IPS DF 4.7 (cell line): ENCODE results near the gene FAM186B.
"Not testable (repeated sequence)": the region's sequence is repeated elsewhere in the genome, so short reads cannot be mapped to it uniquely, and the experiment has no call there.

Source experiments
- DNase-seq: peaks from one replicate; pipeline ENCODE4 v3.0.0-alpha.2; 2013; ENCODE audit warnings: low spot score; ENCODE audit errors: extremely low read depth

The FAM186B gene

DNA sequence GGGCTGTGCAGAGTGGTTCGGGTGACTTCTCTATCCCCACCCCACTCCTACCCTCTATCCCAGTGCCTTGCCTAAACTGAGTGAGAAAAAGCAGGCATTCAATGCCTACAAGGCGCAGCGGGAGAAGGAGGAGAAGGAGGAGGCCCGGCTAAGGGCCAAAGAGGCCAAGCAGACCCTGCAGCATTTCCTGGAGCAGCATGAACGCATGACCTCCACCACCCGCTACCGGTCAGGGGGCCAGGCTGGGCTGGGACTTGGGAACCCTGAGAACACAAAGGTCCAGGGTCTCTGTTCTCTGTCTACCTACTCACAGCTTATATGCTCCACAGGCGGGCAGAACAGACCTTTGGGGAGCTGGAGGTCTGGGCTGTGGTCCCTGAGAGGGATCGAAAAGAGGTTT, 29.6 kb upstream of the FAM186B start:
- no peak for DNase-seq

GRCh38 chr12:49633703-49634345, 28.4 kb upstream of the FAM186B start:
- no peak for DNase-seq

DNA sequence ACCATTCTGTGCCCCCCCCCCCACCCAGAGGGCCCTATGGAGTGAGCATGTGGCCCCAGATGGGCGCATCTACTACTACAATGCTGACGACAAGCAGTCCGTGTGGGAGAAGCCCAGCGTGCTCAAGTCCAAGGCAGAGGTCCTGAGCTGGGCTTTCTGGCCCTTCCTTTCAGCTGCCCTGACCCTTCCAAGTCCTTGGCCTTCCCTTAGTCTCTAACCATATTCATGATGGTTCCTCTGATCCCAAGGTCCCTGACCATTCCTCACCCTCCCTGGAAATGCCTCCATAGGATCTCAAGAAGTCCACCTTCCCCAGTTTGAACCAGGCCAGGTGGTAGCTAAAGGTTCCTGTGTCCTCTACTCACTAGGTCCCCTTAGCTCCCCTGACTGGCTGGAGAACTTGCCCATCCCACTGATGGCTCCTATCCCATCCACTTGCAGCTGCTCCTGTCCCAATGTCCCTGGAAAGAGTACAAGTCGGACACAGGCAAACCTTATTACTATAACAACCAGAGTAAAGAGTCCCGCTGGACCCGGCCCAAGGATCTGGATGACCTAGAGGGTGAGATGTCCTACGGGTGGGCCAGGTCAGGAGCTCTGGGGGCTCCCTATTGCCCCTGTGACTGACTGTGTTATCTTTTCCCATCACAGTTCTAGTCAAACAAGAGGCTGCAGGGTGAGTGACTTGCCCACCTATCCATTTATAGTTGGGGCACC, 27.7 kb upstream of the FAM186B start:
- DNase-seq, result no peak

- DNase-seq, result no peak
These were observed 27.0 kb upstream of the FAM186B start for GRCh38 chr12:49632401-49632800.

DNA sequence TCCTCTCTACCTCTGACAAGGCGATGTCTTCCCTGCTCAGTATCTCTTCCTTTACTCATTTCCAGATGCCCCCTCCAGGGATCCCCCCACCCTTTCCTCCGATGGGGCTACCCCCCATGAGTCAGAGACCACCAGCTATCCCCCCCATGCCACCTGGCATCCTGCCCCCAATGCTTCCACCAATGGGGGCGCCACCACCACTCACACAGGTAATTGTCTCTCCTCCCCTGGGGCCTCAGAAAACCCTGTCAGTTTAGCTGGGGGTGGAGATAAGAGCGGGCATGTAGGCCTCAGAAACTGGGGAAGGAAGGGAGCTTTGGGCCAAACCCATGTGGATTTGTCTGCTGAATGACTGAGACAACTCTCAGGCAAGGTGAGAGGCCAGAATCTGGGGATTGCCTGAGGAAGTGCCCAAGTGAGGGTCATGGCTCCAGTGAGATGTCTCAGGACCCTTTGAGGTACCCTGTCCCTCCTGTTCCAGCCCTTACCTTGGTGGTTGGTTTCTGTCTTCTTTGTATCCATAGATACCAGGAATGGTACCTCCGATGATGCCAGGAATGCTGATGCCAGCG, 26.0 kb upstream of the FAM186B start:
- no peak for DNase-seq

- no peak for DNase-seq
These were observed 22.4 kb upstream of the FAM186B start for GRCh38 chr12:49627752-49628360.

GRCh38 chr12:49626836-49627235, 21.4 kb upstream of the FAM186B start:
- DNase-seq, result no peak

DNA sequence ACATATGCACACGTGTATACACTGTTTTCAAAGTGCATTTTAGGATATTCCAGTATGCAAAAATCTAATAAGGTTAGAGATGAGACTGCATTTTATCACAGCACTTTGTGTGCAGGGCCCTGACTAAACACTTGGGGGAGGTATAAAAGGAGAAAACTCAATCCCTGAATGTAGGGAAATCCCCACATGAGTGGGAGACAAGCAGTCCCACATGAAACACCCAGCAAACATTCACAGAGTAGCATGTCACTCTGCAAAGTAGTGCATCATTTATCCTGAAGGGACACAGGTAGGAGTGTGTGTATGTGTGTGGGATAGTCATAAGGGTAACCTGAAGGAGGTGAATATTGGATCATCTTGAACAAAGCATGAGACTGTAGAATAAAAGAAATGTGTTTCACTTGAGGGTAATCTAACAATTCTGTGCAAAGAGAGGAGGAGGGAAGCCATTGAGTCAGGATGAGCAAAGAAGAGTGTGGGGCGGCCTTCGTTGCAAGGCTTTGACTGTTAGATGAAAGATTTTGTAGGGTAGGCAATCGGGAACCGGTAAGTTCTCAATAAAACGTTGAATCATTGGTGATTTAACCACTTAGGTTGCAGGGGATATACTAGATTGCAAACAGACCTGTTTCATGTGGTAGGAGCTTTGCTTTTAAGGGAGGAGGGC, 20.9 kb upstream of the FAM186B start:
- DNase-seq, result no peak

DNA sequence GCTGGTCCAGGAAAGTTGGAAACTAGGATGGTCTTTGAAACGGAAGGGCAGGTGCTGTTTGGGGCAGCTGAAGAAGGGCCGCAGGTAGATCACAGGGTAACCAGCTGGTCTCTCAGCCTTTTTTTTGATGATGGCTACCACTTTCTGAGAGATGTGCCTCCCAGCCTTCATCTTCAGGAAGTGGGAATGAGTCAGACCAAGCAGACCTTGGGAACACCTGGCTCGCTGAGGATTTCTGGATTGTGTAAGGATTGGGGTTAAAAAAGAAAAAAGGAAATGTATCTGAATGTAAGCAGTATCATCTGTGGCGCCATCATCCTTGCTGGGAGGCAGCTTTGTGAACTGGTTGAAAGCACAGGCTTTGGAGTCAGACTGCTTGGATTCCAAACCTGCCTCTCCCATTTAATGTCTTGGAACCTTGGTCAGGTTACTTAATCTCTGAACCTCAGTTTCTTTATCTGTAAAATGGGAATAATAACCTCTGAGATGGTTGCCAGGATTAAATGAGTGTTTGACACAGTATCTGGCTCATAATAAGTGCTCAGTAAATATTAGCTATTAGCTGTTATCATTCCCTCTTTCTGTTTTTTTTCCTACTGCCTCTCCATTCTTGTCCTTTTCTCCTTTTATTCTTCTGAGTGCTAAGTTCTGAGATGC, 19.6 kb upstream of the FAM186B start:
- DNase-seq, result no peak

- DNase-seq, result no peak
These were observed 17.9 kb upstream of the FAM186B start, which contains the start of gene PRPF40B for GRCh38 chr12:49623142-49623904. PRPF40B (plus strand) TSS chr12:49623561; CDS start chr12:49623591, 30 bp downstream.

DNA sequence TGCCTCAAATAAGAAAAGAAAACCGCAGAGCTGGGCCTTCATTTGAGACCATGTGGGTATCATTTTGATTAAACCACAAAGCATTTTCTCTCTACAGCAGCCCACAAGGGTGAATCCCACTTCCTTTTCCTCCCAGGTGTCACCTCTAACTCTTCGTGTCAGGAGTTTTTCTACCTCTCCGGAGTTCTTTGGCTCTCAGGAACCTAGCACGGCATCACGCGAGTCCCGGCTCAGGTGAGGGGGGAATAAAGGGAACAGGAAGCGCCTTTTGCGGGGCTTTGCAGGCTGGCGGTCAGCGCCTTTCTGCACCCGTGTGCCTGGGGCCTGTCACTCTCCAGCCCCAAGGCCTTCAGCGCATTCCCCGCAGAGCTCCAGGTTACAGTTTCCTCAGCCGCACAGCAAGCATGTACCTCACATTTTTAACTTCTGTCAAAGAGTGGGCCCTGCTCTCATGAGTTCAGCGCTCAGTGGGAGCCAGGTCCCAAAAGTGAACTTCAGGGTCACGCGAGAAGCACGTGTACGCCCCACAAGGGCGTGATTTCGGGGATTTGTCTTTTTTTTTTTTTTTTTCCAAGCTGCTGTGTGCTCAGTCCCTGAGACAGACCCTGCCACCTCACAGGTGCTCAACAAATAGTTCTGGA, 17.2 kb upstream of the FAM186B start:
- DNase-seq, result no peak

GRCh38 chr12:49621651-49622500, 16.4 kb upstream of the FAM186B start:
- no peak for DNase-seq

- no peak for DNase-seq
These were observed 13.8 kb upstream of the FAM186B start for GRCh38 chr12:49619286-49619685.

- DNase-seq, result no peak
These were observed 13.1 kb upstream of the FAM186B start for GRCh38 chr12:49618576-49618975.

DNA sequence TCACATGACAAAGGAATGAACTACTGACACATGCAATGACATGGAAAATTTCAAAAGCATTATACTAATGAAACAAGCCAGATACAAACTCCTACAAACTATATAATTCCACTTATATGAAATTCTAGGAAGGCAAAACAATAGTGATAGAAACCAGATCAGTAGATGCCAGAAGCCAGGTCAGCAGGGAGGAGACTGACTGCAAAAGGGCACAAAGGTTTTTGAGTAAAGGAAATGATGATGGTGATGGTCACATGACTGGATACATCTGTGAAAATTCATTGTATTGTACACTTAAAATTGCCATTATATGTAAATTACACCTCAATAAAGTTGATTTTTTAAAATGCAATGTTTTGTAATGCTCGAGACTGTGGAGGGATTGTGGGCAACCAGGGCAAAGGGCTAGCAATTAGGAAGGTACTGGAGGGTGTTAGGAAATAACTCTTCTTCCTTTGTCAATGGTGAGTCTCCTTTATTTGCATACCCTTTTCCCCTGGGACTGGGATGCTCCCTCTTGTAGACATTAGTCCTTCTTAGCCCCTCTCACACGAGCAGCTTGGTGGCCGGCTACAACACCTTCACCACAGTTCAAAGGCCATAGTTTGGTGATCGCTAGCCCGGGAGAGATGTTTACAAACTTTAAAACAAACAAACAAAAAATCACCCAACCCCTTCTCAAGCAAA, 11.2 kb upstream of the FAM186B start:
- no peak for DNase-seq

- DNase-seq, result no peak
These were observed 10.3 kb upstream of the FAM186B start for GRCh38 chr12:49615725-49616124.

DNA sequence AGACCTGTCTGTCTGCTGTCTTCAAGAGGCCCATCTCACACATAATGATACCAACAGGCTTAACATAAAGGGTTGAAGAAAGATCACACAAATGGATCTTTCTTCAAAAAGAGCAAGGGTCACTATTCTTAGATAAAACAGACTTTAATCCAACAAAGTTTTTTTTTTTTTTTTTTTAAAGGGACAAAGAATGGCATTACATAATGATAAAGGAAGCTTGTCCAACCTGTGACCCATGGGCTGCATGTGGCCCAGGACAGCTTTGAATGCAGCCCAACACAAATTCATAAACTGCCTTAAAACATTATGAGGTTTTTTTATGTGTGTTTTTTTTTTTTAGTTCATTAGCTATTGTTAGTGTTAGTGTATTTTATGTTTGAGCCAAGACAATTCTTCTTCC, 6.8 kb upstream of the FAM186B start:
- no peak for DNase-seq

DNA sequence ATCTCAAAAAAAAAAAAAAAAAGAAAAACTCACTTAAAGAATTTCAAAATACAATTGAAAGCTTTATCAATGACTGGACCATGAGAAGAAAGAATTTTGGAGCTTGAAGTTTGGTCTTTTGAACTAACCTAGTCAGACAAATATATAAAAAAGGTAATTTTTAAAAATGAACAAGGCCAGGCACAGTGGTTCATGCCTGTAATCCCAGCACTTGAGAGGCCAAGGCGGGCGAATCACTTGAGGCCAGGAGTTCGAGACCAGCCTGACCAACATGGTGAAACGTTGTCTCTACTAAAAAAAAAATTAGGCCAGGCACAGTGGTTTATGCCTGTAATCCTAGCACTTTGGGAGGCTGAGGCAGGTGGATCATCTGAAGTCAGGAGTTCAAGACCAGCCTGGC, 5.3 kb upstream of the FAM186B start:
- DNase-seq, result not testable (repeated sequence)

DNA sequence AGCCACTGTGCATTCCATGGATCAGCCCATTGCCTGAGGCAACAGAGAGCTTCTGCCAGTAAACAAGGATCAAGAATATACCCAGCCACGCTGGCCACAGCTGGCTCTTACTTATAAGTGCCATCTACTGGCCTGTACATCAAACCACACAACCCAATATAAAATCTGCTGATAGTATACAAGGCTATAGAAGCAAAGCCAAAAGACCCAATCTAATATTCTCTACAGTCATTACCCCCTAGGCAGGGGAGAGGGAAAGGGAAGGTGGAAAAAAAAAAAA, 4.4 kb upstream of the FAM186B start:
- no peak for DNase-seq
